ENCODE results near the gene HPS4.
"Not testable (repeated sequence)": the region's sequence is repeated elsewhere in the genome, so short reads cannot be mapped to it uniquely, and the experiment has no call there.

The HPS4 gene

DNA sequence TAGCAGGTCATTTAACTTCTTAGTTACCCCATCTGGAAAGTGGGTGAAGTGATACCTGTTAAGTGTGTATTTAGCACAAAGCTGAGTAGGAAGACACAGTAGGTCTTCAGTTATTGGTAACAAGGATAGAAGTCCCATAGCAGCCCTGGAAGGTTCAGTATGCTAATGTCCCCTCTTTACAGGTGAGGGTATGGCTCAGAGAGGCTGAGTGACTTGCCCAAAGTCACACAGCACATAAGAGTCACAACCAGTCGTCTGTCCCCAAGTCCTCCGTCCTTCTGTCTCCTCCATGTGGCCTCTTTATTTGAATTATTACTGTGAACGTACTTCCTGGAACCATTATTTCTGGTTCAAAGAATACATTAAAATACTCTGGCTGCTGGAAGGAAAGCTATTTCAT lies 44.0 kb downstream of the HPS4 start:
- DNase-seq, result no peak

DNA sequence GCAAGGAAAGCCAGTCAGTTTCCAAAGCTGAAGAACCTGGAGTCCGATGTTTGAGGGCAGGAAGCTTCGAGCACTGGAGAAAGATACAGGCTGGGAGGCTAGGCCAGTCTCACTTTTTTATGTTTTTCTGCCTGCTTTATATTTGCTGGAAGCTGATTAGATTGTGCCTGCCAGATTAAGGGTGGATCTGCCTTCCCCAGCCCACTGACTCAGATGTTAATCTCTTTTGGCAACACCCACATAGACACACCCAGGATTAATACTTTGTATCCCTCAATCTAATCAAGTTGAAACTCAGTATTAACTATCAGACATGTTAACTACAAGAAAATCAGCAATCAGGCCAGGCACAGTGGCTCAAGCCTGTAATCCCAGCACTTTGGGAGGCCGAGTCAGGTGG lies 44.8 kb downstream of the HPS4 start:
- DNase-seq, result not testable (repeated sequence)

DNA sequence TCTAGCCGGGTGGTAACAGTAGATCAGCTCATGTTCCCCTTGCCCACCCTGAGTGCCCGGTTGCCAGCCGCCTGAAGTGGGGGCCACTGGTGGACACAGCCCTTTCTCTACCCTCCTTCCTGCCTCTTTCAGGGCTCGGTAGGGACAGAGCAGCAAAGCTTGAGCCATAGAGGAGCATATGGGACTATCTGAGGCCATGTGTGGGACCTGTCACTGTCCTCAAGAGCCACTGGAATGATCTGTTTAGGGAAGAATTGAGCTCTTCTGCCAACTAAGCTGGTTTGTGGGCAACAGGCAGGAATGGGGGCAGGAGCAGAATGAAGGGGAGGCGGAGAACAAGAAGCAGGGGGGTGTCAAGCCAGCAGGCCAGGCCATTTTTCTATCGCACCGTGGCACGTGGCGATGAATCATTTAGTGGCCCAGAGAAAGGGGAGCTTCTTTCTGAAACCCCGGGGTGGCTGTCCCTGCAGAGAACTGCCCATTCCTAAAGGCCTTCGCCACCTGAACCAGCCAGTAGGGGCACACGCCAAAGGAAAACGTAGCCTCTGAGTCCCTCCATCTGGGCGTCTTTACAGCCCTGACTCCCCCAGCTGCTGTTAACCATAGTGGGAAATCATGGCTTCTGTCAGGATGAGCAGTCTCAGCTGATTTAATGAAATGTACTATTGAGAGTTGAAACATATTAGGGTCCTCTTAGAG lies 45.7 kb downstream of the HPS4 start:
- DNase-seq, result no peak

DNA sequence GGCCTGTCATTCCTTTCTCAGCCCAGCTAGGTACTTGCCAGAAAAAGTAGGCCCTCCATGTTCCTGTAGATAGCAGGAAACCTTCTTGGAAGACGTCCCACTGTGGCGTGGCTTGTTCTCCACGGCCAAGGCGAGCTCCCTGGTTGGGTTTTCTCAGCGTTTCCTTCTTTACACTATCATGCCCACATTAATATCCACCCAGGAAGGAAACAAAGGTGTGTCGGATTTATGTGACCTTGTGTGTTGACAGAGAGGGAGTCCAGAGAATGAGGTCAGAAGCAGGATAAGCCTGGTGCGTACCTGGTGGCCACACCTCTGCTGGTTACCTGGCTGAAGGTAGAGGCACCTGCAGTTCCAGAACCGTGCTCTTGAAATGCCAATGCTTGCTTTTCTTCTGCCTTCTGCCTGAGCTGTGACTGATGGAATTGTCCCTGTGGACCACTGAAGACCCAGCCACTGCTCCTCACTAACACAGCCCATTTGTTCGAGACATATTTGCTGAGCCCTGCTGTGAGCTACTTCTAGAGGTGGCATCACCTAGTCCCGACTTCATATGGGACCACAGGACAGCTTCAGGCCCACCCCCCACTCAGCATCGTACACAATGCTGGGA lies 46.6 kb downstream of the HPS4 start:
- no peak for DNase-seq

DNA sequence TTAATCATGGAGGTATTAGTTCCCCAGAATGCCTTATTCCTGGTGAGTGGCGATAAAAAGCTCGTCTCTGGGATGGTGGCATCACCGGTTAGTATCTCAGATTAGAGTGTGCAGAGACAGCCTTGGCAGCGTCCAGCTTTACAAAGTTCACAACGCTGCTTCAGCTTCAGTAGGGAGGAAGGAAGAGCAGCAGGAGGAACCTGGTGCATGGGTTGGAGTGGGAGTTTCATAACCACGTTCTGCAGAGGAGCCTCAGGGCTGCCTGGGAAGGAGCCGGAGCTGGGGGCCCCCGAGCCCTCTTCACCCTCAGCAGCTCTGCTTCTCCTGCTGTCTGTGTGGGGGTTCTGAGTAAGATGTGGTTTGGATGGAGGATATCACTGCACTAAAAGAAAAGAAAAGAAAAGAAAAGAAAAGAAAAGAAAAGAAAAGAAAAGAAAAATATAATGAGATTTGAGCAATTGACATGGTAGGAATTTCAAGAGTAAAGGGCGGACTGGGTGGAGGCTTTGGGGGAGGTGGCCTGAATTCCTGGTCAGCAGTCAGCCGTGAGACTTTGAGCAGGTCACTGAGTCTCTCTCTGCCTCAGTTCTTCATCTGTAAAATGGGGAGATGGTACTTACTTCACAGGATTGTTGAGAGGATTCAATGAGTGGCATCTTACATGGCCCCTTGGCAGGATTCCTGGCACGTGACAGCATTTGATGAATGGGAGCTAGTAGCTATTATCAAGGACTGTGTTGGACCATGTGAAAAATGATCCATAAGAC lies 48.1 kb downstream of the HPS4 start:
- no peak for DNase-seq

DNA sequence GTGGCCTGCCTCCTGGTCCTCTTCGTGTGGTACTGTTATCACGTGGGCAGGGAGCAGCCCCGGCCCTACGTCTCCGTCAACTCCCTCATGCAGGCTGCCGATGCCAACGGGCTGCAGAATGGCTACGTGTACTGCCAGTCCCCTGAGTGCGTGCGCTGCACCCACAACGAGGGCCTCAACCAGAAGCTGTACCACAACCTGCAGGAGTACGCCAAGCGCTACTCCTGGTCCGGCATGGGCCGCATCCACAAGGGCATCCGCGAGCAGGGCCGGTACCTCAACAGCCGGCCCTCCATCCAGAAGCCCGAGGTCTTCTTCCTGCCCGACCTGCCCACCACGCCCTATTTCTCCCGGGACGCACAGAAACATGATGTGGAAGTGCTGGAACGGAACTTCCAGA lies 49.8 kb downstream of the HPS4 start:
- no peak for DNase-seq

DNA sequence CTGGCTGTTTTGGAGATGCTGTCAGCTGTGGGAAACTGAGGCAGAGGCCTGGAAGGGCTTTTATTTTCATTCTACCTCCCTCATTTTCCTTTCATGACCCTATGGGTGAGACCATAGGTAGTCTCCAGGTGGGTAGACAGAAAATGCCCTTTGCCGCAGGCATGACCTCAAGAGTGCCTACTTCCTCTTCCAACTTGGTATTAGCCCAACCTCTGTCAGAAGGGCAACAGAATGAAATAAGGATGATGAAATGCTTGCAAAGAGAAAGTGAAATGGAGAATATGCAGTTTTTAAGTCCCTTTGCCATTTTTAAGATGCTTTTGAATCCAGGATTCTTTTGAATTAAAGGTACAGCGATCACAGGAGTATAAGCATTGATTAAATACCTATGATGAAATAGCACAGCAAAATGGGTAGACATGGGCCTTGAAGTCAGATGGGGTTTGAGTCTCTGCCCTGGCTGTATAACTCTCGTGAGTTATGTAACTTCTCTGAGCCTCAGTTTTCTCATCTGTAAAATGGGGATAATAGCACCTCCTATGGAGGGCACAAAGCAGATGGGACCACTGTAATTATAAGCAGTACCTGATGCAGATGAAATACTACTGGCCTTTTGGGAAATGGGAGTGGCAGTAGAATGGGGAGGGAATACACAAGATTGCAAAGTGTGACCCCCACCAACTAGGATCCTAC lies 50.8 kb downstream of the HPS4 start:
- DNase-seq, result no peak

DNA sequence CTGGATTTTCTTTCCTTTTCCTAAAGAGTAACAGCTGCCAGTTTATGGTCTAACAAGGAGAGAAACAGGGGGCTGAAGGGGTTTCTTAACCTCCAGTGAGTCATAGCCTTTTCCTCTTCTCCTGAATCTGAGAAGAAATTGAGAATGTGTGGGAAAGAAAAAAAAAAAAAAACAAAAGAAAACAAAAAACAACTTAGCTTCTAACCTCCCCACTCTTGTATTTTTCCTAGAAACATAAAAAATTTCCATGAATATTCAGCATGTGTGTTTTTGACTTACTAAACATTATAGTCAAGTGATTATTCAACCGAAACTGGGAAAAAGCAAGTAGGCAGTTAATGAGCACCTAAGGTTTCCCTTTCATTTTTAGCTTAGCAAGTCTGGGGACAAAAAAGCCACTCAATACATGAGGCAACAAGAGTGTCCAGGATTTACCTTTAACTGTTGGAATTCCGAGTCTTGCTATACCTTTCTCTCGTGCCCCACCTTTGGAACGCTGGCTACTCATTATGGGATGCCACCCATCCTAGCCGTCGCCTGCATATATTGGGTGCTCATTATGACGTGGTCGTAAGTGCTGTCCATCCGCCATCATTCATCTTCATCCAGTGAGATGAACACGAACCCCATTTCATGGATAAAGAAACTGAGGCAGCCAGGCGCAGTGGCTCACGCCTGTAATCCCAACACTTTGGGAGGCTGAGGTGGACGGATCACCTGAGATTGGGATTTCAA lies 52.2 kb downstream of the HPS4 start:
- DNase-seq, result no peak

DNA sequence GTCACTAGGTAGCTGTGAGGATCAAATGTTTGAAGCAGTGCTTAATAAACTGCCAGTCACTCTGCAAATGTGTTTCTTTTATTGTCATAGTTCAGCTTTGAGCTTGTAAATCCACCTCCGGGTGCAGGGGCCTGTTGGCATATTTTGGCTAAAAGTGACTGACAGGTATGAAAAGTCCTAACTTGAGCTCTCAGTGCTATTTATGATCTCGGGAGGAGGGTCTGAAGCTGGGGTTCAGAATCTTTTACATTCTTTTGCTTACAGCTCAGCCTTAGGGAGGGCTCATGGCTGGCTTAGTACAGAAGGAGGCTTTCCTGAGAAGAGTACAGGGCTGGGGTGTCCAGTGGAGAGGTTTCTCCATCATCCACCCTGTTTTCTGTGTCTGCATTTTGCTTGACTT lies 53.0 kb downstream of the HPS4 start:
- no peak for DNase-seq

DNA sequence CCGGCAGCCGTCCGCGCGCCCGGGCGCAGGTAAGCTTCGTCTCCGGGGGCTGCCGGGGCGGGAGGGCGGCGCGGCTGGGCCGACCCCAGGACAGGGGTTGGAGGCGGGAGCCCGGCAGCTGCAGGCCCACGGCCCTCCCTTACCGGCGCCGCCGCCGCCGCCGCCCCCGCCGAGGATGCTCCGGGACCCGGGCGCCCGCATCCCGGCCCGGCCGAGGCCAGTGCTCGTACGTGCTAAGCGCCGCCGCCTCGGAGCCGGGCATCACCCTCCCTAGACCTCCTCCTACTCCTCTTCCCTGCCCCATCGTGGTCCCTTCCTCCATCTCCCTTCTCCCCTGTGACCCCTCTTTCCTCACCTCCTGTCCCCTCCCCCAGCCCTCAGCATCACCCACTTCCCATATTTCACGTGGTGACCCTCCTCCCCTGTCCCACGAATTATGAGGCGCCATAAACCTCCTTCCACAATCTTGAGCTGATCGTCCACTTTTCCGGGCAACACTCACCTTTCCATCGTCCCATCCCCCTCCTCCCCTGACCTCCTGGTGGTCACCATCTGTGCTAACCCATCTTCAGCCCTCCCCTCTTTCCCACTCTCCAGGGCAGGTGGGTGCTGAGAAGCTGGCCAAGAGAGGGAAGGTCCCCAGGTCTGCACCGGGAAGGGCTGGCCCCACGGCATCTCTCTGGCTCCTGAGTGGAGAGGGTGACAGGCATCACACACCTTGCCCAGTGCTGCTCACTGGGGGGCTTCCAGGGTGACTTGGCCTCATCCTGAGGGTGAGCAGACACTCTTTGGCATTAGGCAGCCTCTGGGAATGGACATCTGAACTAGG lies 53.9 kb downstream of the HPS4 start:
- DNase-seq, result no peak

DNA sequence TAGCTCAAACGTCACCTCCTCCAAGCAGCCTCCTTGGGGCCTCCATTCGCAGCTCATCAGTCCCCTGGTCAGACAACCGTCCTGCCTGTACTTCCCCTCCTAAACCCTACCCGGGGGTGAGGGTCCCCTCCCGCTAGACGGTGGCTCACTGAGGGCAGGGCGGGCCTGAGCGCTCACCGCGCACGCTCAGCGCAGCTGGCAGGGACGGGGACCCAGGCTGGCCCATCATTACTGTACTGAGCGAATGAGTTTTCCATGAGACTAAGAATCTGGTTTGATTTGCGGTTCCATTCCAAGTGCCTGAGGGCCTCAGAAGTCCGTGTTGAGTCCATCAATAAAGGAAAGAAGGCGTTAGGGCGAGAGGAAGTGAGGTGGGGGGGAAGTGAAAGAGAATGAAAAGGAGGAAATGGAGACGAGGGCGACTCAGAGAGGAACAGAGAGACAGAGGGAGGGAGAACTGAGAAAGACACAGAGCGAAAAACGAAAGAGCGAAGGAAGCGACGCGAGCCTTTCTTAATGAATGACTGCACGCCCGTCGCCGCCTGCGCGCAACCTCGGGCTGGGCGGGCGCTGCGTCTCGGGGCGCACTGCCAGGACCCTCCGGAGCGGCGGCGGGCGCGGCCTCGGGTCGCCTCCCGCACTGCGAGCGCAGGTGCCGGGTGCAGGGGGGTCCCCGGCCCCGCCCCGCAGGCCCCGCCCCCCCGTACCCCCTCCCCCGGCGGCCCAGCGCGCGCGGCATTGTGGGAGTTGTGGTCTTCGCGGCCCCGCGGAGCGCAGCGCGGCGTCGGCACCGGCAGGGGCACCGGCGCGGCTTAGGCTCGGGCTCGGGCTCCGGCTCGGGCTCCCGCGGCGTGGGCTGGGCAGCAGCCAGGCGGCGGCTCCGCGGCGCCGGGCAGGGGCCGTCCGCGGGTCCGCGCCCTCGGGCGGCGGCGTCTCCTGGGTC lies 54.8 kb downstream of the HPS4 start, which contains the start of gene ASPHD2:
ASPHD2 (plus strand) TSS at position 746 of the 943 bp plus-strand sequence. CDS start 4,356 bp downstream, outside the sequence.
- peak; percentile 63 to 65 for DNase-seq

DNA sequence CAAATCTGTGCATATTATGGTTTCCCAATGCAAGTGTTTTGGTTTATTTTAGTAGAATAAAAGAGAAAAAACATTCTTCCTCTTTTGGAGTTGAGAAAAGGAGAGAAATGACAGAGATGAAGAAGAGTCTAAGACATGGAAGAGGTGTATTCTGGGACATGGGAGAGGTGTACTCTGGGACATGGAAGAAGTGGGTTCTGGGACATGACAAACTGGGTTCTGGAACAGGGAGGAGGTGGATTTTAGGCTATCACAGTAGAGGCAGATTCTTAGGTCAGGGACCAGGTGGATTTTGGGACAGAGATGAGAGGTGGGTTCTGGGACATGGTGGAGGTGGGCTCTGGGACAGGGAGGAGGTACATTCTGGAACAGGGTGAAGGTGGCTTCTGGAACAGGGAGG lies 56.7 kb downstream of the HPS4 start:
- DNase-seq, result no peak

DNA sequence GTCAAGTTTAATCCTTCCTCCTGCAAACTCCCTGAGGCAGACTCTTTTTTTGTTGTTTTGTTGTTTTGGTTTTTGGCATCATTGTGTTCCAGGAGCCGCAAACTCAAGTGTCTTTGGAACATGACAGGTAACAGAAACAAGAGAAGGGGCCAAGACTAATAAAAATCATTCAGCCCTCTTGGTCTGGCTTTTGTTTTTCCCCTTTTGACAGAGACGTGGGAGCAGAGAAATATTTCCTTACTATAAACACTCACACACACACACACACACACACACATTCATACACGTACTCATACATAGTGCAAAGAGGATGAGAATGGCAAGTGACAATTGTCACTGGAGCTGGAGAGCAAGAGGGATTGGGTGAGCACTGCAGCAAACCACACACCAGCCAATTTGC lies 65.0 kb downstream of the HPS4 start:
- no peak for DNase-seq

DNA sequence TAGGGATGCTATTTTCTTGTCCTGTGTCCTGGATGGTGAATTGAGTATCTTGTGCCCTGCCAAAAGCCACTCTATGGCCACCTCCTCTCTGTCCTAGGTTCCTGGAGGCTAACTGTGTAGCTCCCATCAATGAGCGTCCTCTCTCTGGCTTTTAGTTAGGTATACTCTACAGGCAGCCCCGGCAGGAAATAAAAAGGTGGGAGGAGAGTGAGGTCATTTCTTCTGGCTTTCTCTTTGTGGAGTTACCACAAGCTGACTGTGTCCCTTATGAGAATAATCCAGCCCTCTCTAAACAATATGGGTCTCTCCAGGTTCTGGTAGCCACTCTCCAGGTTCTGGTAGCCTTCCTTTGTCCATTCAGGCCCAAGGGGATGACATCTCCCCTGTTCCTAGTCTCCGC lies 66.2 kb downstream of the HPS4 start:
- no peak for DNase-seq

DNA sequence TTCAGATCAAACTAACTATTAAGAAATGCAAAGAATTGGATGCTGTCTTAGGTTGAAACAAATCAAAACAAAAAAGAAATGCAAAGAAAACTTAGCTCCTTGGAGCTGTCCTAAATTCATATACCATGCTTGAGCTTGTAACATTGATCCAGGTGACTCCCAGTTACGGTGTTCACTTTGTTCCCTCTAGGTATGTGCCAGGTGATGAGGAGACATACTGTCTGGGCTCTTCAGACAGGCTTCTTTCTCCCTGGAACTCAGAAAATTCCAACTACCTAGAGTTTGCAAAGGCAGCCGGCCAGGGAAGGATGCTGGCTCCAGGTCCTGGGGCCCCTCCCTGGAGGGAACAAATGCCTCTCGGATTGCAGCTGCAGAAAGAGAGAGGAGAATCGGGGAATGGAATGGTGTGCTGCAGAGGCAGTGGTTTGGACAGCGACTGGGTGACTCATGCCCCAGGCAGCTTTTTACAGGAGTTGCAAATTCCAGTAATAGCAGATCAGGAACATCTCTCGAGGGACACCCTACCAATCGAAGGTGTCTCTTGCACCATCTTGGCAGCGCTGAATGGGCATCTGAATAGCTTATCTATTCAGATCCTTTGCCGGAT lies 66.8 kb downstream of the HPS4 start:
- DNase-seq, result no peak

DNA sequence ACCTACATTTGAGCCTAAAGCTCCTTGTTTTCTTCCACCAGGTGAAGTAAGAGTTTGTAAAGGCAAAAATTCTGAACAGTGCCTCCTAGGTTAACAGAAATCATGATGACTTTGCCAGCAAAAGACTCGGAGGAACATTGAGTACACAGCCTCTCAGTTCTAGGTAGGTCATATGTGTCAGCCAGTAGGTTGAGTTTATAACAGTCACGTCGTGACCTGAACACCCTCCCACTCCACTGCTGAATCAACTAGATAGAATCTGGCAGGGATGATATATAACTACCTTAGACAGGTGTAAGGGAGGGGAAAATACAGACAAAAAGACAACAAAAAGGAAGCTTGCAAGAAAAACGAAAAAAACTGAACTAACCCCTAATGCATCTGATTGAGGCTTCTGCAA lies 67.3 kb downstream of the HPS4 start:
- DNase-seq, result no peak

DNA sequence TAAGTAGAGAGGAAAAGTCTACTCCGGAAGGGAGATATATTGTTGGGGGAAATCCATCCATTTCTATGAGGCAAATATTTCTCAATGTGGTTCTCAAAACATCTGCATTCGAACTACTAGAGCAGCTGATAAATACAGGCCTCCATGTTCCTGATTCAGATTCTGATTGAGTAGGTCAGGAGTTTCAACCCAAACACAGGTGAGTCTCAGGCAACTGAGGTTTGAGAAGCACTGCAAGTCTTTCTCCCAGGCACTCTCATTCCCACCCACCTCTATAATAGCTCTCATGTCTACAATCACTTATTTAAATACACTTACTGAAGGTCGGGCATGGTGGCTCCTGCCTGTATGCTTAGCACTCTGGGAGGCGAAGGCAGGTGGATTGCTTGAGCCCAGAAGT lies 69.2 kb downstream of the HPS4 start:
- DNase-seq, result no peak

DNA sequence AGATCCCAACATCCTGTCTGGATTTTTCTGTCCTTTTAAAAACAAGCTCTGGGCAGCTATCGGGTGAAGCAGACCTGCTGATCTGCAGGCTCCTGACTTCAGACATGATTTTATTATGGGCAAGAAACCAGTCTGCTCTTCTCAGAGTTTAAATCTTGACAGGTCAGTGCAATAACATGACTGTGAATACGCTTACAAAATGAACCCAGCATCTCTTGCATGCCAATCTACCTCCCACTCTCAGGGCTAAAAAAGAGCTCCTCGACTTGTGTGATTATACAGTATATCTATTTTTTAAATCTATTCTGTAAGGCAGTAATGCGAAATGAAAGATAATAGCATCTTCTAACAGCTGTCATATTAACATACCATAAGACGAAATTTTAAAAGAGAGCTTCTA lies 73.2 kb downstream of the HPS4 start:
- DNase-seq, result no peak

DNA sequence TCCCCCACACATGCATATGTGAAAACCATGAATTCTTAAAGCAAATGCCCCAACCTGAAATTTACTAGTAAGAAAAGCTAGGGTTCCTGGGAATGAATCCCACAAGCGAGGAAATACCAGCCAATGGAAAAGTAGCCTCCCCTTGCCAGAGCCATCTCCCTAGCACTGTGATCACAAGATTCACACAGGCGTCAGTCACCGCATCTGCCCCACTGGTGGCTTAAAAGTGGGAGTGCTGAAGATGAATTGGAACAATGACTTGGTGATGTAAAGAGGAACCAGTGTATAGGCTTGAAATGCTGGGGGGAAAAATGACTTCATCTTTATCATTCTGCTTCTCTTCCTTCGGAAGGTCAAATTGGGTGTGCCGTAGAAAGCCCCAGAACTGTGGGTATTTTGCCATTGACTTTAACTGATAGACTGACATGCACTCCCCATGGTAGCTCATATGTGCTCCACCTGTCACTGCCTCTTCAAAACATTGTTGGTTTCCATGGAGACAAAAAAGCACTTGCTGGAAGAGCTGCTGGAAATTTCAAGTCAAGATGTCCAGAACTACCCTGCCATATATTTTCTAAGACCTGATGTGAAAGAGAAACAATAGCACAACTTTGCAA lies 73.8 kb downstream of the HPS4 start:
- no peak for DNase-seq

Measured in NCI-H2081 (cell line).